Ascending aorta (tissue), 2 donors: ENCODE measurements around the gene SCN1B. TPM values are rescaled to one million over a fixed set of nuclear protein-coding genes. Genes with fewer than 3 reads are reported as not detected.

Experiments used
- DNase-seq, 2 donors: peaks; one replicate each; pipeline ENCODE4 v3.0.0-alpha.2; 2019; ENCODE audit warnings: low spot score in 2 of 2
- H3K27ac ChIP-seq, 2 donors: fragments of 200-600 bp; sonication (generic); one replicate each; pipeline ENCODE4 v1.5.1; 2016 to 2017; ENCODE audit warnings: mild to moderate bottlenecking in 1 of 2
- H3K27me3 ChIP-seq: fragments of 200-600 bp; sonication (generic); one replicate; pipeline ENCODE4 v1.5.1; 2017
- H3K36me3 ChIP-seq, 2 donors: fragments of 200-600 bp; sonication (generic); one replicate each; pipeline ENCODE4 v1.5.1; 2016
- H3K4me1 ChIP-seq, 2 donors: fragments of 200-600 bp; sonication (generic); one replicate each; pipeline ENCODE4 v1.5.1; 2016 to 2017; ENCODE audit warnings: mild to moderate bottlenecking in 1 of 2
- H3K4me3 ChIP-seq, 2 donors: fragments of 200-600 bp; sonication (generic); one replicate each; pipeline ENCODE4 v1.5.1; 2016 to 2017; ENCODE audit warnings: mild to moderate bottlenecking in 1 of 2
- H3K9me3 ChIP-seq, 2 donors: fragments of 200-600 bp; sonication (generic); one replicate each; pipeline ENCODE4 v1.5.1; 2016
- intact Hi-C: fragments of 100-400 bp; cut with DNase I; formaldehyde crosslinking; loops from one replicate; pipeline ENCODE4 v1.15.1; 2023
- total RNA-seq: library from RNA; depleted of rRNA; stranded (reverse); fragments of >200 nt; gene quantifications from one replicate; pipeline ENCODE4 v1.1.0, GENCODE V29; 2016
- TF ChIP-seq, protein P1 (sequence below), 3 experiments: fragments of 200-600 bp in 2 of 3; fragments of 450-650 bp in 1 of 3; sonication (generic) in 2 of 3; IDR thresholded peaks; one replicate each; pipeline ENCODE4 v1.5.1; 2016 to 2019; ENCODE audit warnings: antibody characterized with exemption in 3 of 3, mild to moderate bottlenecking in 1 of 3, moderate library complexity in 1 of 3

The SCN1B gene
- total RNA-seq, result 20.8 TPM

GRCh38 chr19:35030257-35031071, at the start of gene SCN1B:
Gene SCN1B, plus strand, starts transcription at chr19:35030470. Its CDS starts 351 bp downstream, at chr19:35030821.
- intact Hi-C loops, result loop anchor here (1.0 kb wide), 1 partner anchor 30 kb away; the partner anchor contains the start of gene GRAMD1A
- H3K36me3 ChIP-seq, result peaks cover 12 to 35% of the 10 kb centered on the region in 2 donors
- no peaks in the 10 kb centered on the region for H3K27me3 ChIP-seq
- H3K27ac ChIP-seq, result peak within 1 kb of the TSS in 1 of 2 donors; percentile 43
- TF ChIP-seq, protein P1, sequence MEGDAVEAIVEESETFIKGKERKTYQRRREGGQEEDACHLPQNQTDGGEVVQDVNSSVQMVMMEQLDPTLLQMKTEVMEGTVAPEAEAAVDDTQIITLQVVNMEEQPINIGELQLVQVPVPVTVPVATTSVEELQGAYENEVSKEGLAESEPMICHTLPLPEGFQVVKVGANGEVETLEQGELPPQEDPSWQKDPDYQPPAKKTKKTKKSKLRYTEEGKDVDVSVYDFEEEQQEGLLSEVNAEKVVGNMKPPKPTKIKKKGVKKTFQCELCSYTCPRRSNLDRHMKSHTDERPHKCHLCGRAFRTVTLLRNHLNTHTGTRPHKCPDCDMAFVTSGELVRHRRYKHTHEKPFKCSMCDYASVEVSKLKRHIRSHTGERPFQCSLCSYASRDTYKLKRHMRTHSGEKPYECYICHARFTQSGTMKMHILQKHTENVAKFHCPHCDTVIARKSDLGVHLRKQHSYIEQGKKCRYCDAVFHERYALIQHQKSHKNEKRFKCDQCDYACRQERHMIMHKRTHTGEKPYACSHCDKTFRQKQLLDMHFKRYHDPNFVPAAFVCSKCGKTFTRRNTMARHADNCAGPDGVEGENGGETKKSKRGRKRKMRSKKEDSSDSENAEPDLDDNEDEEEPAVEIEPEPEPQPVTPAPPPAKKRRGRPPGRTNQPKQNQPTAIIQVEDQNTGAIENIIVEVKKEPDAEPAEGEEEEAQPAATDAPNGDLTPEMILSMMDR (IDR thresholded peaks at IDR 0.05), result no peak
- DNase-seq, result peak in 1 of 2 donors; percentile 74
- H3K4me3 ChIP-seq, result peak within 1 kb of the TSS; percentile 65 to 75
- H3K9me3 ChIP-seq, result no peaks in the 10 kb centered on the region
- peaks cover 4 to 10% of the 10 kb centered on the region in 2 donors for H3K4me1 ChIP-seq

- H3K36me3 ChIP-seq, result no peaks in the 10 kb centered on the region
- TF ChIP-seq, protein P1 (IDR thresholded peaks at IDR 0.05), result no peak
- H3K9me3 ChIP-seq, result no peaks in the 10 kb centered on the region
- intact Hi-C loops, result no loop called here
- DNase-seq, result no peak
- H3K27ac ChIP-seq, result no peak overlapping the region
- peaks cover 0 to 5% of the 10 kb centered on the region in 2 donors for H3K4me1 ChIP-seq
- no peaks in the 10 kb centered on the region for H3K27me3 ChIP-seq
- no peak overlapping the region for H3K4me3 ChIP-seq
These were observed 48.0 kb upstream of the SCN1B start for GRCh38 chr19:34982275-34982674.

GRCh38 chr19:34983786-34984185, 46.5 kb upstream of the SCN1B start:
- DNase-seq, result no peak
- H3K4me1 ChIP-seq, result peaks cover 0 to 5% of the 10 kb centered on the region in 2 donors
- intact Hi-C loops, result no loop called here
- H3K36me3 ChIP-seq, result no peaks in the 10 kb centered on the region
- H3K27ac ChIP-seq, result no peak overlapping the region
- TF ChIP-seq, protein P1 (IDR thresholded peaks at IDR 0.05), result no peak
- H3K9me3 ChIP-seq, result no peaks in the 10 kb centered on the region
- no peak overlapping the region for H3K4me3 ChIP-seq
- no peaks in the 10 kb centered on the region for H3K27me3 ChIP-seq

- H3K9me3 ChIP-seq, result no peaks in the 10 kb centered on the region
- peaks cover 0 to 5% of the 10 kb centered on the region in 2 donors for H3K4me1 ChIP-seq
- intact Hi-C loops, result no loop called here
- no peaks in the 10 kb centered on the region for H3K36me3 ChIP-seq
- no peak overlapping the region for H3K4me3 ChIP-seq
- TF ChIP-seq, protein P1 (IDR thresholded peaks at IDR 0.05), result no peak
- DNase-seq, result no peak
- H3K27ac ChIP-seq, result no peak overlapping the region
- no peaks in the 10 kb centered on the region for H3K27me3 ChIP-seq
These were observed 46.0 kb upstream of the SCN1B start for GRCh38 chr19:34984287-34984686.

- Histone ChIP-seq H3K36me3 (no peaks in the 10 kb centered on the region), H3K4me1 (peaks cover 0 to 5% of the 10 kb centered on the region in 2 donors), H3K4me3 (no peak overlapping the region), H3K9me3 (no peaks in the 10 kb centered on the region), H3K27ac (no peak overlapping the region), H3K27me3 (no peaks in the 10 kb centered on the region)
- intact Hi-C loops, result no loop called here
- TF ChIP-seq, protein P1 (IDR thresholded peaks at IDR 0.05), result no peak
- peak in 1 of 2 donors; percentile 78 for DNase-seq
These were observed 44.8 kb upstream of the SCN1B start for GRCh38 chr19:34985249-34986022.
